Ishikawa (cell line): ENCODE measurements around the gene HAND1.

Experiments used
- CEBPB ChIP-seq: IDR thresholded peaks from 2 replicates; pipeline ENCODE4 v1.6.1; 2012
- CREB1 ChIP-seq: IDR thresholded peaks from 2 replicates; pipeline ENCODE4 v1.6.1; 2012; ENCODE audit warnings: low read depth
- EGR1 ChIP-seq: IDR thresholded peaks from 2 replicates; pipeline ENCODE4 v1.6.1; 2012
- EP300 ChIP-seq: IDR thresholded peaks from 2 replicates; pipeline ENCODE4 v1.6.1; 2012; ENCODE audit warnings: borderline replicate concordance
- FOXM1 ChIP-seq: IDR thresholded peaks from 2 replicates; pipeline ENCODE4 v1.6.1; 2012; ENCODE audit warnings: low read depth, borderline replicate concordance
- MAX ChIP-seq: IDR thresholded peaks from 2 replicates; pipeline ENCODE4 v1.6.1; 2012
- NFIC ChIP-seq: IDR thresholded peaks from 2 replicates; pipeline ENCODE4 v1.6.1; 2012
- RAD21 ChIP-seq: IDR thresholded peaks from 2 replicates; pipeline ENCODE4 v1.6.1; 2012; ENCODE audit warnings: low read depth
- REST ChIP-seq: IDR thresholded peaks from 2 replicates; pipeline ENCODE4 v1.6.1; 2012; ENCODE audit warnings: low read depth, mild to moderate bottlenecking
- TAF1 ChIP-seq: IDR thresholded peaks from 2 replicates; pipeline ENCODE4 v1.6.1; 2012; ENCODE audit warnings: low read depth, mild to moderate bottlenecking
- TCF12 ChIP-seq: IDR thresholded peaks from 2 replicates; pipeline ENCODE4 v1.6.1; 2012; ENCODE audit warnings: low read depth
- TEAD4 ChIP-seq: IDR thresholded peaks from 2 replicates; pipeline ENCODE4 v1.6.1; 2012
- USF1 ChIP-seq: IDR thresholded peaks from 2 replicates; pipeline ENCODE4 v1.6.1; 2012
- YY1 ChIP-seq: IDR thresholded peaks from 2 replicates; pipeline ENCODE4 v1.6.1; 2012; ENCODE audit warnings: low read depth
- ZBTB7A ChIP-seq: IDR thresholded peaks from 2 replicates; pipeline ENCODE4 v1.6.1; 2012; ENCODE audit warnings: low read depth

The HAND1 gene

GRCh38 chr5:154459015-154459414, 19.0 kb downstream of the HAND1 start:
- TF ChIP-seq FOXM1 = no peak
- no peak for TF ChIP-seq TEAD4
- TF ChIP-seq NFIC = no peak
- no peak for TF ChIP-seq CEBPB

- TF ChIP-seq TCF12 (no peak), NFIC (no peak), TAF1 (no peak), REST (no peak)
These were observed 21.5 kb downstream of the HAND1 start for GRCh38 chr5:154456540-154456939.

- no peak for TF ChIP-seq NFIC
- no peak for TF ChIP-seq YY1
- TF ChIP-seq CEBPB = no peak
These were observed 22.4 kb downstream of the HAND1 start for GRCh38 chr5:154455585-154455984.

GRCh38 chr5:154451957-154452356, 26.1 kb downstream of the HAND1 start:
- TF ChIP-seq USF1 (no peak), FOXM1 (no peak), CEBPB (no peak), YY1 (no peak), REST (no peak)

GRCh38 chr5:154449786-154450185, 28.2 kb downstream of the HAND1 start:
- TF ChIP-seq TAF1 (no peak), NFIC (no peak), TCF12 (no peak), TEAD4 (no peak), FOXM1 (no peak), EGR1 (no peak), RAD21 (no peak), EP300 (no peak), YY1 (no peak), CREB1 (no peak), USF1 (no peak), MAX (no peak), CEBPB (no peak), ZBTB7A (no peak), REST (no peak)

- TF ChIP-seq NFIC = no peak
- TF ChIP-seq EP300 = no peak
- no peak for TF ChIP-seq TEAD4
- TF ChIP-seq REST = no peak
- TF ChIP-seq USF1 = no peak
- no peak for TF ChIP-seq EGR1
- TF ChIP-seq CEBPB = no peak
- no peak for TF ChIP-seq FOXM1
- no peak for TF ChIP-seq CREB1
- TF ChIP-seq MAX = no peak
- TF ChIP-seq TAF1 = no peak
- TF ChIP-seq TCF12 = no peak
- TF ChIP-seq RAD21 = no peak
- no peak for TF ChIP-seq YY1
These were observed 30.8 kb downstream of the HAND1 start for GRCh38 chr5:154447089-154447725.
